ENCODE measurements around the gene TRIM14.

TRIM14 gene

GRCh38 chr9:98085058-98085457 lies 34.0 kb downstream of the TRIM14 start:
- in situ Hi-C loops (cut with MboI; ENCODE audit: low sequenced_read_pairs): no loop called here

- in situ Hi-C loops (cut with MboI; ENCODE audit: low sequenced_read_pairs): no loop called here
Measured at GRCh38 chr9:98084396-98084795, 34.6 kb downstream of the TRIM14 start.

GRCh38 chr9:98083566-98084183 lies 35.3 kb downstream of the TRIM14 start:
- in situ Hi-C loops (cut with MboI; ENCODE audit: low sequenced_read_pairs): no loop called here

- in situ Hi-C loops (cut with MboI; ENCODE audit: low sequenced_read_pairs): no loop called here
Measured at GRCh38 chr9:98083061-98083501, 35.9 kb downstream of the TRIM14 start.

GRCh38 chr9:98081477-98082219 lies 37.4 kb downstream of the TRIM14 start:
- in situ Hi-C loops (cut with MboI; ENCODE audit: low sequenced_read_pairs): no loop called here

- in situ Hi-C loops (cut with MboI; ENCODE audit: low sequenced_read_pairs): no loop called here
Measured at GRCh38 chr9:98080780-98081179, 38.2 kb downstream of the TRIM14 start.

GRCh38 chr9:98080326-98080725 lies 38.7 kb downstream of the TRIM14 start:
- in situ Hi-C loops (cut with MboI; ENCODE audit: low sequenced_read_pairs): no loop called here

- in situ Hi-C loops (cut with MboI; ENCODE audit: low sequenced_read_pairs): loop anchor here (10.0 kb wide), 1 partner anchor 196 kb away; no protein-coding TSS in a partner anchor
Measured at GRCh38 chr9:98078895-98079294, 40.1 kb downstream of the TRIM14 start.

- in situ Hi-C loops (cut with MboI; ENCODE audit: low sequenced_read_pairs): loop anchor here (10.0 kb wide), 1 partner anchor 198 kb away; no protein-coding TSS in a partner anchor
Measured at GRCh38 chr9:98076514-98076890, 42.5 kb downstream of the TRIM14 start.

- in situ Hi-C loops (cut with MboI; ENCODE audit: low sequenced_read_pairs): loop anchor here (10.0 kb wide), 1 partner anchor 199 kb away; no protein-coding TSS in a partner anchor
Measured at GRCh38 chr9:98075332-98075805, 43.7 kb downstream of the TRIM14 start.

GRCh38 chr9:98074115-98074990 lies 44.7 kb downstream of the TRIM14 start:
- in situ Hi-C loops (cut with MboI; ENCODE audit: low sequenced_read_pairs): loop anchor here (10.0 kb wide), 1 partner anchor 200 kb away; no protein-coding TSS in a partner anchor

GRCh38 chr9:98071737-98072136 lies 47.3 kb downstream of the TRIM14 start:
- in situ Hi-C loops (cut with MboI; ENCODE audit: low sequenced_read_pairs): loop anchor here (10.0 kb wide), 1 partner anchor 203 kb away; no protein-coding TSS in a partner anchor

- in situ Hi-C loops (cut with MboI; ENCODE audit: low sequenced_read_pairs): loop anchor here (10.0 kb wide), 1 partner anchor 204 kb away; no protein-coding TSS in a partner anchor
Measured at GRCh38 chr9:98070704-98071103, 48.3 kb downstream of the TRIM14 start.

GRCh38 chr9:98069551-98069950 lies 49.5 kb downstream of the TRIM14 start:
- in situ Hi-C loops (cut with MboI; ENCODE audit: low sequenced_read_pairs): no loop called here

GRCh38 chr9:98067184-98067583 lies 51.8 kb downstream of the TRIM14 start:
- in situ Hi-C loops (cut with MboI; ENCODE audit: low sequenced_read_pairs): no loop called here

GRCh38 chr9:98066235-98066634 lies 52.8 kb downstream of the TRIM14 start:
- in situ Hi-C loops (cut with MboI; ENCODE audit: low sequenced_read_pairs): no loop called here

GRCh38 chr9:98064623-98065392 lies 54.2 kb downstream of the TRIM14 start:
- in situ Hi-C loops (cut with MboI; ENCODE audit: low sequenced_read_pairs): no loop called here

GRCh38 chr9:98062161-98062560 lies 56.9 kb downstream of the TRIM14 start:
- in situ Hi-C loops (cut with MboI; ENCODE audit: low sequenced_read_pairs): no loop called here

GRCh38 chr9:98057138-98057799 lies 61.8 kb downstream of the TRIM14 start:
- in situ Hi-C loops (cut with MboI; ENCODE audit: low sequenced_read_pairs): no loop called here
